Smooth muscle cell (in vitro differentiated cells): Measurements from ENCODE around the gene PKIG. TPM values are rescaled to one million over a fixed set of nuclear protein-coding genes. Genes with fewer than 3 reads are reported as not detected.

ENCODE experiments used
- DNase-seq: peaks from one replicate; lab custom pipeline; 2025; ENCODE audit not compliant: unreplicated experiment; lab: John Stamatoyannopoulos, UW
- H2AFZ ChIP-seq: fragments of 200-600 bp; sonication (generic); 2 replicates; pipeline ENCODE4 v1.6.0; 2016; ENCODE audit warnings: antibody characterized with exemption, low read depth, mild to moderate bottlenecking
- H3F3A ChIP-seq: fragments of 200-600 bp; sonication (generic); 2 replicates; pipeline ENCODE4 v1.6.0; 2017; ENCODE audit warnings: antibody characterized with exemption, low read depth
- H3K27ac ChIP-seq: fragments of 200-600 bp; sonication (generic); 2 replicates; pipeline ENCODE4 v1.5.1; 2016; ENCODE audit warnings: low read depth, mild to moderate bottlenecking
- H3K27me3 ChIP-seq: fragments of 200-600 bp; sonication (generic); 2 replicates; pipeline ENCODE4 v1.6.1; 2016; ENCODE audit warnings: low read depth, mild to moderate bottlenecking
- H3K36me3 ChIP-seq: fragments of 200-600 bp; sonication (generic); 2 replicates; pipeline ENCODE4 v1.5.1; 2016; ENCODE audit warnings: low read depth
- H3K4me1 ChIP-seq: fragments of 200-600 bp; sonication (generic); 2 replicates; pipeline ENCODE4 v1.5.1; 2016; ENCODE audit warnings: low read depth
- H3K4me2 ChIP-seq: fragments of 200-600 bp; sonication (generic); 2 replicates; pipeline ENCODE4 v1.6.0; 2016; ENCODE audit warnings: mild to moderate bottlenecking
- H3K4me3 ChIP-seq: fragments of 200-600 bp; sonication (generic); 2 replicates; pipeline ENCODE4 v1.5.1; 2016; ENCODE audit warnings: mild to moderate bottlenecking
- H3K79me2 ChIP-seq: fragments of 200-600 bp; sonication (generic); 2 replicates; pipeline ENCODE4 v1.6.0; 2016; ENCODE audit warnings: low read depth, mild to moderate bottlenecking
- H3K9ac ChIP-seq: fragments of 200-600 bp; sonication (generic); 2 replicates; pipeline ENCODE4 v1.6.0; 2016; ENCODE audit warnings: low read depth
- H3K9me3 ChIP-seq: fragments of 200-600 bp; sonication (generic); replicated peaks from 2 replicates; pipeline ENCODE4 v1.5.1; 2016; ENCODE audit warnings: low read depth
- H4K20me1 ChIP-seq: fragments of 200-600 bp; sonication (generic); 2 replicates; pipeline ENCODE4 v1.6.0; 2016; ENCODE audit warnings: low read depth
- WGBS: methylation state at CpG from one replicate; pipeline ENCODE4 v1.1.7; 2016; ENCODE audit warnings: low lambda C conversion rate; 5-methylcytosine and 5-hydroxymethylcytosine counted together
- polyA plus RNA-seq: library from polyadenylated mRNA; unstranded; fragments of >200 nt; fragmentation: Nextera tagmentation; extraction: Ambion mirVana; gene quantifications from 2 replicates; pipeline ENCODE4 v1.2.1, GENCODE V29; 2016
- total RNA-seq: library from RNA; depleted of rRNA; stranded (reverse); fragments of >200 nt; gene quantifications from 2 replicates; pipeline ENCODE4 v1.2.3, GENCODE V29; 2014
- TF ChIP-seq, protein P1 (sequence below): fragments of 200-600 bp; sonication (generic); IDR thresholded peaks from 2 replicates; pipeline ENCODE4 v1.5.1; 2017; ENCODE audit warnings: borderline replicate concordance, mild to moderate bottlenecking, antibody characterized with exemption; ENCODE audit not compliant: insufficient read depth, poor library complexity, severe bottlenecking

The PKIG gene
- total and polyA plus RNA-seq, 2 experiments from 2014 or later, result 68.9 to 86.1 TPM

GRCh38 chr20:44572551-44573500 is 9.6 kb upstream of the PKIG start:
- Histone ChIP-seq H3K27me3 (no peaks in the 10 kb centered on the region), H3K79me2 (peaks cover 17% of the 10 kb centered on the region), H3K4me1 (peaks cover 12% of the 10 kb centered on the region), H3K9me3 (no peaks in the 10 kb centered on the region), H3K4me3 (peak overlapping the region; percentile 11), H3K27ac (peak overlapping the region; percentile 99), H3K4me2 (peak overlapping the region; percentile 79), H4K20me1 (no peaks in the 10 kb centered on the region), H3K36me3 (no peaks in the 10 kb centered on the region), H3K9ac (peak overlapping the region; percentile 86), H3F3A (peaks cover 46% of the 10 kb centered on the region), H2AFZ (no peak overlapping the region)
- DNase-seq, result no peak
- 10% methylated on average over 6 of the region's 6 CpGs for WGBS
- TF ChIP-seq, protein P1, sequence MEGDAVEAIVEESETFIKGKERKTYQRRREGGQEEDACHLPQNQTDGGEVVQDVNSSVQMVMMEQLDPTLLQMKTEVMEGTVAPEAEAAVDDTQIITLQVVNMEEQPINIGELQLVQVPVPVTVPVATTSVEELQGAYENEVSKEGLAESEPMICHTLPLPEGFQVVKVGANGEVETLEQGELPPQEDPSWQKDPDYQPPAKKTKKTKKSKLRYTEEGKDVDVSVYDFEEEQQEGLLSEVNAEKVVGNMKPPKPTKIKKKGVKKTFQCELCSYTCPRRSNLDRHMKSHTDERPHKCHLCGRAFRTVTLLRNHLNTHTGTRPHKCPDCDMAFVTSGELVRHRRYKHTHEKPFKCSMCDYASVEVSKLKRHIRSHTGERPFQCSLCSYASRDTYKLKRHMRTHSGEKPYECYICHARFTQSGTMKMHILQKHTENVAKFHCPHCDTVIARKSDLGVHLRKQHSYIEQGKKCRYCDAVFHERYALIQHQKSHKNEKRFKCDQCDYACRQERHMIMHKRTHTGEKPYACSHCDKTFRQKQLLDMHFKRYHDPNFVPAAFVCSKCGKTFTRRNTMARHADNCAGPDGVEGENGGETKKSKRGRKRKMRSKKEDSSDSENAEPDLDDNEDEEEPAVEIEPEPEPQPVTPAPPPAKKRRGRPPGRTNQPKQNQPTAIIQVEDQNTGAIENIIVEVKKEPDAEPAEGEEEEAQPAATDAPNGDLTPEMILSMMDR, result no peak

- no peak overlapping the region for H3K9ac ChIP-seq
These were observed 8.9 kb upstream of the PKIG start for GRCh38 chr20:44573501-44573869.

GRCh38 chr20:44574372-44574771 is 8.0 kb upstream of the PKIG start:
- peaks cover 12% of the 10 kb centered on the region for H3K4me1 ChIP-seq
- 97% methylated on average over 4 of the region's 4 CpGs for WGBS
- no peaks in the 10 kb centered on the region for H3K9me3 ChIP-seq
- H3K4me2 ChIP-seq, result no peak overlapping the region
- TF ChIP-seq, protein P1, result no peak
- no peak overlapping the region for H3K4me3 ChIP-seq
- H2AFZ ChIP-seq, result no peak overlapping the region
- peaks cover 25% of the 10 kb centered on the region for H3K79me2 ChIP-seq
- H3K27me3 ChIP-seq, result no peaks in the 10 kb centered on the region
- H3K27ac ChIP-seq, result peak overlapping the region; percentile 99
- peaks cover 46% of the 10 kb centered on the region for H3F3A ChIP-seq
- DNase-seq, result no peak
- H3K36me3 ChIP-seq, result no peaks in the 10 kb centered on the region
- no peaks in the 10 kb centered on the region for H4K20me1 ChIP-seq
- no peak overlapping the region for H3K9ac ChIP-seq

More at GRCh38 chr20:44573501-44573869, 8.9 kb upstream of the PKIG start:
- Histone ChIP-seq H3K9me3 (no peaks in the 10 kb centered on the region), H4K20me1 (no peaks in the 10 kb centered on the region), H2AFZ (no peak overlapping the region), H3K4me1 (peaks cover 12% of the 10 kb centered on the region), H3K79me2 (peaks cover 21% of the 10 kb centered on the region), H3F3A (peaks cover 46% of the 10 kb centered on the region), H3K27ac (peak overlapping the region; percentile 99), H3K4me3 (no peak overlapping the region), H3K27me3 (no peaks in the 10 kb centered on the region), H3K36me3 (no peaks in the 10 kb centered on the region), H3K4me2 (peak overlapping the region; percentile 79)
- TF ChIP-seq, protein P1, result no peak
- 72% methylated on average over 2 of the region's 2 CpGs for WGBS
- no peak for DNase-seq
